Aorta (tissue), 5 donors: Measurements from ENCODE around the gene MRC2. TPM values are rescaled to one million over a fixed set of nuclear protein-coding genes. Genes with fewer than 3 reads are reported as not detected.
"Not testable (repeated sequence)": the region's sequence is repeated elsewhere in the genome, so short reads cannot be mapped to it uniquely, and the experiment has no call there.

Experiments
- ATAC-seq: fragments of 200-7000 bp; cut with Tn5 transposase; one replicate; pipeline ENCODE4 v1.9.1; 2022; ENCODE audit warnings: moderate library complexity; ENCODE audit not compliant: low FRiP score
- DNase-seq, 2 donors: peaks; one replicate each; pipeline ENCODE4 v3.0.0-alpha.2; 2020
- H3K27ac ChIP-seq, 2 donors: one replicate each; pipeline ENCODE4 v1.5.1; 2013; ENCODE audit warnings: low read length in 2 of 2, mild to moderate bottlenecking in 2 of 2, moderate library complexity in 2 of 2, control low read depth in 1 of 2, inconsistent platforms in 1 of 2, low read depth in 1 of 2
- H3K27me3 ChIP-seq, 2 donors: one replicate each; pipeline ENCODE4 v1.6.1; 2013; ENCODE audit warnings: control low read depth in 1 of 2, low read length in 1 of 2, mild to moderate bottlenecking in 1 of 2, moderate library complexity in 1 of 2; ENCODE audit not compliant: insufficient read depth in 2 of 2, control insufficient read depth in 1 of 2
- H3K36me3 ChIP-seq, 2 donors: one replicate each; pipeline ENCODE4 v1.6.1; 2013; ENCODE audit warnings: control low read depth in 1 of 2, low read length in 1 of 2, mild to moderate bottlenecking in 1 of 2; ENCODE audit not compliant: insufficient read depth in 2 of 2, control insufficient read depth in 1 of 2
- H3K4me1 ChIP-seq, 2 donors: one replicate each; pipeline ENCODE4 v1.6.1; 2013; ENCODE audit warnings: low read length in 2 of 2, control low read depth in 1 of 2, mild to moderate bottlenecking in 1 of 2, moderate library complexity in 1 of 2; ENCODE audit not compliant: insufficient read depth in 2 of 2, control insufficient read depth in 1 of 2
- H3K4me3 ChIP-seq, 2 donors: one replicate each; pipeline ENCODE4 v1.5.1; 2013; ENCODE audit warnings: low read length in 2 of 2, control low read depth in 1 of 2, mild to moderate bottlenecking in 1 of 2
- H3K9me3 ChIP-seq: one replicate; pipeline ENCODE4 v1.6.1; 2013; ENCODE audit warnings: mild to moderate bottlenecking, low read length; ENCODE audit not compliant: control insufficient read depth
- WGBS, 2 donors: extraction: QIAGEN DNeasy Blood & Tissue Kit; methylation state at CpG; one replicate each; pipeline ENCODE4 v1.1.7; 2013; 5-methylcytosine and 5-hydroxymethylcytosine counted together
- intact Hi-C, 2 donors: fragments of 100-400 bp; cut with DNase I; formaldehyde crosslinking; loops; one replicate each; pipeline versions ENCODE4 v1.14.2 to v1.15.0; 2022
- polyA plus RNA-seq, 2 donors: library from polyadenylated mRNA; stranded (reverse); fragments of 200-250 nt; gene quantifications; one replicate each; pipeline ENCODE4 v1.2.3, GENCODE V29; 2013
- total RNA-seq, 2 donors: library from RNA; stranded (reverse); fragmentation: NEBNext Ultra II Directional; extraction: Animal tissue kit (Norgen Biotek cat#: 25700); gene quantifications; one replicate each; pipeline ENCODE4 v1.2.1, GENCODE V29; 2021
- donor health status: healthy with polysubstance abuse.
- donor health status: Bipolar disorder and iron deficiency.
- donor health status: DM: no; HTN: no; CAD: no.
- donor health status: DM: no; HTN: no; CAD: no.
- donor health status: DM: yes; HTN: yes; CAD: no.

The MRC2 gene
- total and polyA plus RNA-seq, 4 donors: 15.3 to 232 (median 122) TPM

- no peak for DNase-seq
- no peaks in the 10 kb centered on the region for H3K27me3 ChIP-seq
- intact Hi-C loops: no loop called here
- H3K4me3 ChIP-seq: no peak overlapping the region
- 97 to 98% methylated on average over 7 of the region's 7 CpGs for WGBS, 2 donors
- no peaks in the 10 kb centered on the region for H3K9me3 ChIP-seq
- no peak for ATAC-seq
- no peaks in the 10 kb centered on the region for H3K4me1 ChIP-seq
- H3K36me3 ChIP-seq: peaks cover 9 to 10% of the 10 kb centered on the region in 2 donors
- H3K27ac ChIP-seq: no peak overlapping the region
Measured at GRCh38 chr17:62605588-62605987, 21.9 kb upstream of the MRC2 start.

GRCh38 chr17:62611292-62611691 is 16.2 kb upstream of the MRC2 start:
- 94 to 98% methylated on average over 5 of the region's 5 CpGs for WGBS, 2 donors
- Histone ChIP-seq H3K27me3 (no peaks in the 10 kb centered on the region), H3K36me3 (peaks cover 9 to 11% of the 10 kb centered on the region in 2 donors), H3K9me3 (no peaks in the 10 kb centered on the region), H3K4me1 (no peaks in the 10 kb centered on the region), H3K4me3 (no peak overlapping the region), H3K27ac (no peak overlapping the region)
- ATAC-seq (no peak), DNase-seq (no peak)
- intact Hi-C loops: no loop called here

GRCh38 chr17:62611728-62612127 is 15.7 kb upstream of the MRC2 start:
- ATAC-seq (no peak), DNase-seq (no peak)
- Histone ChIP-seq H3K9me3 (no peaks in the 10 kb centered on the region), H3K36me3 (peaks cover 9 to 11% of the 10 kb centered on the region in 2 donors), H3K27ac (no peak overlapping the region), H3K27me3 (no peaks in the 10 kb centered on the region), H3K4me1 (no peaks in the 10 kb centered on the region), H3K4me3 (no peak overlapping the region)
- 83 to 87% methylated on average over 8 of the region's 8 CpGs for WGBS, 2 donors
- intact Hi-C loops: no loop called here

GRCh38 chr17:62612289-62612688 is 15.2 kb upstream of the MRC2 start:
- intact Hi-C loops, H3K9me3 ChIP-seq, DNase-seq, H3K27ac ChIP-seq, H3K4me1 ChIP-seq, H3K27me3 ChIP-seq, H3K4me3 ChIP-seq: not testable (repeated sequence)
- peak; percentile 57 for ATAC-seq
- H3K36me3 ChIP-seq: peaks cover 9 to 11% of the 10 kb centered on the region in 2 donors
- WGBS, 2 donors: 93 to 95% methylated on average over 8 to 12 of the region's 12 CpGs

- ATAC-seq, intact Hi-C loops, H3K27me3 ChIP-seq, H3K9me3 ChIP-seq, H3K36me3 ChIP-seq, H3K4me1 ChIP-seq, H3K4me3 ChIP-seq, DNase-seq, H3K27ac ChIP-seq: not testable (repeated sequence)
- WGBS, 2 donors: 84% methylated on average over 4 of the region's 4 CpGs
Measured at GRCh38 chr17:62613095-62613494, 14.4 kb upstream of the MRC2 start.

- H3K27me3 ChIP-seq: no peaks in the 10 kb centered on the region
- no peak for ATAC-seq
- H3K4me1 ChIP-seq: no peaks in the 10 kb centered on the region
- intact Hi-C loops: no loop called here
- no peak overlapping the region for H3K27ac ChIP-seq
- no peaks in the 10 kb centered on the region for H3K9me3 ChIP-seq
- no peak for DNase-seq
- H3K4me3 ChIP-seq: no peak overlapping the region
- H3K36me3 ChIP-seq: peaks cover 7% of the 10 kb centered on the region in 2 donors
- 10 to 20% methylated on average over 6 of the region's 6 CpGs for WGBS, 2 donors
Measured at GRCh38 chr17:62614142-62614541, 13.3 kb upstream of the MRC2 start.

- Histone ChIP-seq H3K27ac (no peak overlapping the region), H3K36me3 (peaks cover 2 to 4% of the 10 kb centered on the region in 2 donors), H3K9me3 (no peaks in the 10 kb centered on the region), H3K4me1 (no peaks in the 10 kb centered on the region), H3K4me3 (no peak overlapping the region), H3K27me3 (no peaks in the 10 kb centered on the region)
- WGBS, 2 donors: 78 to 85% methylated on average over 4 of the region's 4 CpGs
- intact Hi-C loops: no loop called here
- no peak for DNase-seq
- ATAC-seq: no peak
Measured at GRCh38 chr17:62615503-62615902, 12.0 kb upstream of the MRC2 start.

- Histone ChIP-seq H3K4me1 (no peaks in the 10 kb centered on the region), H3K27ac (no peak overlapping the region), H3K9me3 (no peaks in the 10 kb centered on the region), H3K4me3 (no peak overlapping the region), H3K27me3 (no peaks in the 10 kb centered on the region), H3K36me3 (peaks cover 0 to 2% of the 10 kb centered on the region in 2 donors)
- ATAC-seq: peak; percentile 23
- intact Hi-C loops: no loop called here
- DNase-seq: no peak
- WGBS, 2 donors: 71 to 78% methylated on average over 8 of the region's 8 CpGs
Measured at GRCh38 chr17:62616993-62617893, 10.2 kb upstream of the MRC2 start.

- no peak for ATAC-seq
Measured at GRCh38 chr17:62617894-62618472, 9.5 kb upstream of the MRC2 start.

More at GRCh38 chr17:62617894-62618472, 9.5 kb upstream of the MRC2 start:
- H3K27ac ChIP-seq: no peak overlapping the region
- intact Hi-C loops: no loop called here
- 47 to 58% methylated on average over 6 of the region's 6 CpGs for WGBS, 2 donors
- no peaks in the 10 kb centered on the region for H3K27me3 ChIP-seq
- DNase-seq: no peak
- H3K4me1 ChIP-seq: no peaks in the 10 kb centered on the region
- peaks cover 0 to 2% of the 10 kb centered on the region in 2 donors for H3K36me3 ChIP-seq
- H3K4me3 ChIP-seq: no peak overlapping the region
- H3K9me3 ChIP-seq: no peaks in the 10 kb centered on the region
